ENCODE results near the gene IHH.
A peak's percentile ranks its signal among the peaks of the same experiment; 100 is the strongest.

IHH gene

GRCh38 chr2:219062081-219062480, 1.4 kb upstream of the IHH start:
- POLR2A ChIA-PET = interaction anchor here (0.5 kb wide), 1 partner anchor 378 kb away, joined by 3 read pairs; no protein-coding TSS in a partner anchor
- no peak overlapping the region for H3K27ac ChIP-seq (ENCODE audit: insufficient read depth in 1 of 2, low read depth in 1 of 2, low read length in 2 of 2, poor library complexity in 1 of 2, severe bottlenecking in 2 of 2)
- DNase-seq = no peak
- no peak overlapping the region for H3K4me3 ChIP-seq (ENCODE audit: control insufficient read depth in 1 of 7, extremely low read depth in 1 of 7, insufficient read depth in 4 of 7, low read depth in 2 of 7, low read length in 6 of 7)
- H3K27me3 ChIP-seq (replicated peaks in 2 of 5; ENCODE audit: control insufficient read depth in 4 of 5, insufficient read depth in 5 of 5, low read length in 4 of 5) = peaks cover 0 to 79% (median 38%) of the 10 kb centered on the region in 5 experiments
- no peaks in the 10 kb centered on the region for H3K9me3 ChIP-seq (ENCODE audit: control extremely low read depth in 1 of 5, control insufficient read depth in 4 of 5, insufficient read depth in 2 of 5, low read depth in 1 of 5, low read length in 4 of 5)
- H3K4me1 ChIP-seq (ENCODE audit: control extremely low read depth in 1 of 4, control insufficient read depth in 4 of 4, insufficient read depth in 4 of 4, low read length in 3 of 4) = peaks cover 0 to 41% (median 21%) of the 10 kb centered on the region in 4 experiments
- WGBS (ENCODE audit: insufficient coverage) = 78% methylated on average over 6 of the region's 6 CpGs
- CTCF ChIA-PET = interaction anchor here (1.0 to 25.1 kb wide), 8 partner anchors 10 to 67 kb away, joined by 3 to 336 read pairs (median 5); no protein-coding TSS in a partner anchor
- no peaks in the 10 kb centered on the region for H3K36me3 ChIP-seq (ENCODE audit: control insufficient read depth in 4 of 4, insufficient read depth in 4 of 4, low read length in 3 of 4)

GRCh38 chr2:219059725-219060682, 717 bp downstream of the IHH start:
- Histone ChIP-seq H3K27ac (ENCODE audit: insufficient read depth in 1 of 2, low read depth in 1 of 2, low read length in 2 of 2, poor library complexity in 1 of 2, severe bottlenecking in 2 of 2) (no peak overlapping the region), H3K27me3 (replicated peaks in 2 of 5; ENCODE audit: control insufficient read depth in 4 of 5, insufficient read depth in 5 of 5, low read length in 4 of 5) (peaks cover 0 to 95% (median 44%) of the 10 kb centered on the region in 5 experiments), H3K36me3 (ENCODE audit: control insufficient read depth in 4 of 4, insufficient read depth in 4 of 4, low read length in 3 of 4) (no peaks in the 10 kb centered on the region), H3K4me3 (ENCODE audit: control insufficient read depth in 1 of 7, extremely low read depth in 1 of 7, insufficient read depth in 4 of 7, low read depth in 2 of 7, low read length in 6 of 7) (peak overlapping the region in 3 of 7 experiments; percentile 19 to 43 (median 32)), H3K4me1 (ENCODE audit: control extremely low read depth in 1 of 4, control insufficient read depth in 4 of 4, insufficient read depth in 4 of 4, low read length in 3 of 4) (peaks cover 0 to 41% (median 21%) of the 10 kb centered on the region in 4 experiments), H3K9me3 (ENCODE audit: control extremely low read depth in 1 of 5, control insufficient read depth in 4 of 5, insufficient read depth in 2 of 5, low read depth in 1 of 5, low read length in 4 of 5) (no peaks in the 10 kb centered on the region)
- ChIA-PET POLR2A (no interaction called here), CTCF (interaction anchor here (1.5 to 25.1 kb wide), 13 partner anchors 8 to 94 kb away, joined by 4 to 336 read pairs (median 11); partner anchors contain the start of genes CFAP65 and NHEJ1)
- WGBS (ENCODE audit: insufficient coverage) = 4% methylated on average over 62 of the region's 81 CpGs
- DNase-seq = peak in 2 of 3 donors; percentile 32 to 46

- Histone ChIP-seq H3K36me3 (ENCODE audit: control insufficient read depth in 4 of 4, insufficient read depth in 4 of 4, low read length in 3 of 4) (no peaks in the 10 kb centered on the region), H3K4me1 (ENCODE audit: control extremely low read depth in 1 of 4, control insufficient read depth in 4 of 4, insufficient read depth in 4 of 4, low read length in 3 of 4) (peaks cover 0 to 41% (median 21%) of the 10 kb centered on the region in 4 experiments), H3K27me3 (replicated peaks in 2 of 5; ENCODE audit: control insufficient read depth in 4 of 5, insufficient read depth in 5 of 5, low read length in 4 of 5) (peaks cover 0 to 97% (median 44%) of the 10 kb centered on the region in 5 experiments), H3K27ac (ENCODE audit: insufficient read depth in 1 of 2, low read depth in 1 of 2, low read length in 2 of 2, poor library complexity in 1 of 2, severe bottlenecking in 2 of 2) (no peak overlapping the region), H3K4me3 (ENCODE audit: control insufficient read depth in 1 of 7, extremely low read depth in 1 of 7, insufficient read depth in 4 of 7, low read depth in 2 of 7, low read length in 6 of 7) (peak overlapping the region in 3 of 7 experiments; percentile 17 to 43 (median 32)), H3K9me3 (ENCODE audit: control extremely low read depth in 1 of 5, control insufficient read depth in 4 of 5, insufficient read depth in 2 of 5, low read depth in 1 of 5, low read length in 4 of 5) (no peaks in the 10 kb centered on the region)
- 3% methylated on average over 16 of the region's 17 CpGs for WGBS (ENCODE audit: insufficient coverage)
- DNase-seq = no peak
- ChIA-PET POLR2A (no interaction called here), CTCF (interaction anchor here (0.8 to 25.1 kb wide), 18 partner anchors 9 to 95 kb away, joined by 3 to 336 read pairs (median 10); partner anchors contain the start of genes CFAP65 and NHEJ1)
These were observed 1.4 kb downstream of the IHH start for GRCh38 chr2:219059375-219059724.

- no peak for DNase-seq
- no peaks in the 10 kb centered on the region for H3K9me3 ChIP-seq (ENCODE audit: control extremely low read depth in 1 of 5, control insufficient read depth in 4 of 5, insufficient read depth in 2 of 5, low read depth in 1 of 5, low read length in 4 of 5)
- H3K4me1 ChIP-seq (ENCODE audit: control extremely low read depth in 1 of 4, control insufficient read depth in 4 of 4, insufficient read depth in 4 of 4, low read length in 3 of 4) = peaks cover 0 to 41% (median 21%) of the 10 kb centered on the region in 4 experiments
- H3K36me3 ChIP-seq (ENCODE audit: control insufficient read depth in 4 of 4, insufficient read depth in 4 of 4, low read length in 3 of 4) = no peaks in the 10 kb centered on the region
- WGBS (ENCODE audit: insufficient coverage) = 5% methylated on average over 39 of the region's 42 CpGs
- H3K4me3 ChIP-seq (ENCODE audit: control insufficient read depth in 1 of 7, extremely low read depth in 1 of 7, insufficient read depth in 4 of 7, low read depth in 2 of 7, low read length in 6 of 7) = peak overlapping the region in 3 of 7 experiments; percentile 10 to 48 (median 43)
- POLR2A ChIA-PET = no interaction called here
- peaks cover 0 to 98% (median 42%) of the 10 kb centered on the region in 5 experiments for H3K27me3 ChIP-seq (replicated peaks in 2 of 5; ENCODE audit: control insufficient read depth in 4 of 5, insufficient read depth in 5 of 5, low read length in 4 of 5)
- H3K27ac ChIP-seq (ENCODE audit: insufficient read depth in 1 of 2, low read depth in 1 of 2, low read length in 2 of 2, poor library complexity in 1 of 2, severe bottlenecking in 2 of 2) = no peak overlapping the region
- CTCF ChIA-PET = interaction anchor here (0.7 to 25.1 kb wide), 32 partner anchors 8 to 323 kb away, joined by 3 to 336 read pairs (median 5); partner anchors contain the start of genes CFAP65 and NHEJ1
These were observed 2.0 kb downstream of the IHH start for GRCh38 chr2:219058541-219059374.

GRCh38 chr2:219057709-219058540, 2.8 kb downstream of the IHH start:
- peaks cover 0 to 91% (median 40%) of the 10 kb centered on the region in 5 experiments for H3K27me3 ChIP-seq (replicated peaks in 2 of 5; ENCODE audit: control insufficient read depth in 4 of 5, insufficient read depth in 5 of 5, low read length in 4 of 5)
- no peaks in the 10 kb centered on the region for H3K36me3 ChIP-seq (ENCODE audit: control insufficient read depth in 4 of 4, insufficient read depth in 4 of 4, low read length in 3 of 4)
- no peak overlapping the region for H3K27ac ChIP-seq (ENCODE audit: insufficient read depth in 1 of 2, low read depth in 1 of 2, low read length in 2 of 2, poor library complexity in 1 of 2, severe bottlenecking in 2 of 2)
- peak overlapping the region in 4 of 7 experiments; percentile 15 to 58 (median 46) for H3K4me3 ChIP-seq (ENCODE audit: control insufficient read depth in 1 of 7, extremely low read depth in 1 of 7, insufficient read depth in 4 of 7, low read depth in 2 of 7, low read length in 6 of 7)
- H3K9me3 ChIP-seq (ENCODE audit: control extremely low read depth in 1 of 5, control insufficient read depth in 4 of 5, insufficient read depth in 2 of 5, low read depth in 1 of 5, low read length in 4 of 5) = no peaks in the 10 kb centered on the region
- peak; percentile 56 to 75 (median 71) for DNase-seq
- ChIA-PET CTCF (interaction anchor here (0.7 to 25.1 kb wide), 30 partner anchors 8 to 324 kb away, joined by 3 to 336 read pairs (median 6); partner anchors contain the start of genes CFAP65 and NHEJ1), POLR2A (no interaction called here)
- peaks cover 0 to 41% (median 21%) of the 10 kb centered on the region in 4 experiments for H3K4me1 ChIP-seq (ENCODE audit: control extremely low read depth in 1 of 4, control insufficient read depth in 4 of 4, insufficient read depth in 4 of 4, low read length in 3 of 4)
- under 1% methylated on average over 33 of the region's 52 CpGs for WGBS (ENCODE audit: insufficient coverage)

Data from common myeloid progenitor, CD34-positive (primary cell).